Ovary (tissue), 3 donors: ENCODE results near the gene TAMM41.
"Not testable (repeated sequence)": the region's sequence is repeated elsewhere in the genome, so short reads cannot be mapped to it uniquely, and the experiment has no call there.

Source experiments
- EP300 ChIP-seq: sonication (generic); formaldehyde crosslinking; IDR thresholded peaks from one replicate; pipeline ENCODE4 v1.6.1; 2017; ENCODE audit warnings: antibody characterized with exemption
- POLR2A ChIP-seq: fragments of 450-650 bp; IDR thresholded peaks from one replicate; pipeline ENCODE4 v1.6.1; 2017; ENCODE audit warnings: antibody characterized with exemption, mild to moderate bottlenecking, moderate library complexity
- TF ChIP-seq, protein P1 (sequence below), 3 donors: fragments of 450-650 bp in 2 of 3; fragments of 200-600 bp in 1 of 3; IDR thresholded peaks; one replicate each; pipeline versions ENCODE4 v1.5.1 to v1.8.0; 2016 to 2022; ENCODE audit warnings: antibody characterized with exemption in 3 of 3, mild to moderate bottlenecking in 1 of 3
- donor health status: DM: no; HTN: no; CAD: no.

DNA sequence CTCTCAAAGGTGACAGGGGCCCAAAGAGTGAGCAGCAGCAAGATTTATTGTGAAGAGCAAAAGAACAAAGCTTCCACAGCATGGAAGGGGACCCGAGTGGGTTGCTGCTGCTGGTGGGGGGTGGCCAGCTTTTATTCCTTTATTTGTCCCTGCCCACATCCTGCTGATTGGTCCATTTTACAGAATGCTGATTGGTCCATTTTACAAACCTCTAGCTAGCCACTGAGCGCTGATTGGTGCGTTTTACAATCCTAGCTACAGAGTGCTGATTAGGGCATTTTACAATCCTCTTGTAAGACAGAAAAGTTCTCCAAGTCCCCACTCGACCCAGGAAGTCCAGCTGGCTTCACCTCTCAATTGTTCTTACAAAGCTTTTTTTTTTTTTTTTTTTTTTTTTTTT lies 94.4 kb downstream of the TAMM41 start:
- TF ChIP-seq POLR2A, EP300: not testable (repeated sequence)
- TF ChIP-seq, protein P1, sequence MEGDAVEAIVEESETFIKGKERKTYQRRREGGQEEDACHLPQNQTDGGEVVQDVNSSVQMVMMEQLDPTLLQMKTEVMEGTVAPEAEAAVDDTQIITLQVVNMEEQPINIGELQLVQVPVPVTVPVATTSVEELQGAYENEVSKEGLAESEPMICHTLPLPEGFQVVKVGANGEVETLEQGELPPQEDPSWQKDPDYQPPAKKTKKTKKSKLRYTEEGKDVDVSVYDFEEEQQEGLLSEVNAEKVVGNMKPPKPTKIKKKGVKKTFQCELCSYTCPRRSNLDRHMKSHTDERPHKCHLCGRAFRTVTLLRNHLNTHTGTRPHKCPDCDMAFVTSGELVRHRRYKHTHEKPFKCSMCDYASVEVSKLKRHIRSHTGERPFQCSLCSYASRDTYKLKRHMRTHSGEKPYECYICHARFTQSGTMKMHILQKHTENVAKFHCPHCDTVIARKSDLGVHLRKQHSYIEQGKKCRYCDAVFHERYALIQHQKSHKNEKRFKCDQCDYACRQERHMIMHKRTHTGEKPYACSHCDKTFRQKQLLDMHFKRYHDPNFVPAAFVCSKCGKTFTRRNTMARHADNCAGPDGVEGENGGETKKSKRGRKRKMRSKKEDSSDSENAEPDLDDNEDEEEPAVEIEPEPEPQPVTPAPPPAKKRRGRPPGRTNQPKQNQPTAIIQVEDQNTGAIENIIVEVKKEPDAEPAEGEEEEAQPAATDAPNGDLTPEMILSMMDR (IDR thresholded peaks at IDR 0.05), result not testable (repeated sequence)
